K562 (cell line): ENCODE data around the gene PLOD1. TPM values are rescaled to one million over a fixed set of nuclear protein-coding genes. Genes with fewer than 3 reads are reported as not detected.

ENCODE experiments used
- ADNP ChIP-seq: fragments of 200-800 bp; sonication (Bioruptor generic); IDR thresholded peaks from 2 replicates; pipeline ENCODE4 v1.6.1; 2016; ENCODE audit warnings: missing genetic modification characterization, missing compliant biosample characterization
- EGR1 ChIP-seq: fragments of 450-650 bp; conservative IDR thresholded peaks from 2 replicates; pipeline ENCODE4 v1.6.1; 2017; ENCODE audit warnings: mild to moderate bottlenecking
- EP400 ChIP-seq: fragments of 450-650 bp; IDR thresholded peaks from 2 replicates; pipeline ENCODE4 v1.6.1; 2017; ENCODE audit warnings: antibody characterized with exemption, mild to moderate bottlenecking, moderate library complexity
- ESRRA ChIP-seq: fragments of 450-650 bp; IDR thresholded peaks from 2 replicates; pipeline ENCODE4 v1.6.1; 2014; ENCODE audit warnings: low read depth, mild to moderate bottlenecking, moderate library complexity, borderline replicate concordance
- GABPB1 ChIP-seq: sonication (generic); formaldehyde crosslinking; IDR thresholded peaks from 2 replicates; pipeline ENCODE4 v1.8.0; 2022; ENCODE audit warnings: mild to moderate bottlenecking, missing genetic modification reagents
- HCFC1 ChIP-seq: IDR thresholded peaks from 2 replicates; pipeline ENCODE4 v1.6.1; 2012; ENCODE audit warnings: low read depth, low read length, improper control_type of control experiment
- JUN ChIP-seq, 2 experiments: sonication (generic) in 1 of 2; formaldehyde crosslinking in 1 of 2; IDR thresholded peaks; 2 replicates each; pipeline versions ENCODE4 v1.6.1 to v1.8.0; 2012 to 2022; ENCODE audit warnings: borderline replicate concordance in 2 of 2, mild to moderate bottlenecking in 2 of 2, improper control_type of control experiment in 1 of 2, low read depth in 1 of 2, low read length in 1 of 2, missing genetic modification reagents in 1 of 2
- LCOR ChIP-seq: sonication (generic); formaldehyde crosslinking; IDR thresholded peaks from 2 replicates; pipeline ENCODE4 v1.8.0; 2022; ENCODE audit warnings: mild to moderate bottlenecking, missing genetic modification reagents
- NFYB ChIP-seq: IDR thresholded peaks from 2 replicates; pipeline ENCODE4 v1.6.1; 2011; ENCODE audit warnings: mild to moderate bottlenecking, moderate library complexity; ENCODE audit not compliant: insufficient read length; ENCODE audit errors: extremely low read depth
- POLR2A ChIP-seq: fragments of 450-650 bp; conservative IDR thresholded peaks from 2 replicates; pipeline ENCODE4 v1.6.1; 2016
- POU5F1 ChIP-seq: fragments of 150-350 bp; IDR thresholded peaks from 2 replicates; pipeline ENCODE4 v1.6.1; 2014; ENCODE audit warnings: borderline replicate concordance, low read length, low read depth, mild to moderate bottlenecking; ENCODE audit not compliant: partially characterized antibody
- SIRT6 ChIP-seq: IDR thresholded peaks from one replicate; pipeline ENCODE4 v1.6.1; 2012; ENCODE audit warnings: low read depth, mild to moderate bottlenecking, control low read depth, inconsistent platforms, low read length, moderate library complexity
- SMARCA5 ChIP-seq: fragments of 450-650 bp; IDR thresholded peaks from 2 replicates; pipeline ENCODE4 v1.6.1; 2016
- SP1 ChIP-seq: sonication (generic); formaldehyde crosslinking; IDR thresholded peaks from 2 replicates; pipeline ENCODE4 v1.8.1; 2022; ENCODE audit warnings: mild to moderate bottlenecking, missing genetic modification reagents
- TRIM28 ChIP-seq: fragments of 450-650 bp; IDR thresholded peaks from 2 replicates; pipeline ENCODE4 v1.6.1; 2017
- ZC3H8 ChIP-seq: fragments of 450-650 bp; IDR thresholded peaks from 2 replicates; pipeline ENCODE4 v1.6.1; 2017
- ZNF146 ChIP-seq: IDR thresholded peaks from one replicate; pipeline ENCODE4 v1.6.1; 2018; ENCODE audit warnings: missing compliant biosample characterization; ENCODE audit not compliant: unreplicated experiment
- polyA plus RNA-seq, 8 experiments: library from polyadenylated mRNA; depleted of rRNA in 4 of 8; stranded (reverse) in 5 of 8; unstranded in 3 of 8; fragments of >200 nt; fragmentation: Nextera tagmentation in 2 of 8; fragmentation: Illumina TruSeq in 1 of 8; extraction: Ambion mirVana in 2 of 8; extraction: Trizol in 1 of 8; gene quantifications; 2 replicates each; pipeline versions ENCODE4 v1.2.1 to v1.2.3, GENCODE V29; 2011 to 2014; ENCODE audit warnings: inconsistent platforms in 1 of 8, missing spikeins in 1 of 8
- total RNA-seq, 7 experiments: library from RNA; depleted of rRNA in 6 of 7; stranded (reverse); fragments of >200 nt in 6 of 7; fragmentation: Illumina TruSeq in 2 of 7; extraction: Trizol in 2 of 7; gene quantifications; 2 replicates each; pipeline versions ENCODE4 v1.2.1 to v1.2.3, GENCODE V29; 2011 to 2021; ENCODE audit warnings: low replicate concordance in 1 of 7
- TF ChIP-seq, protein P1 (sequence below): sonication (generic); IDR thresholded peaks from 2 replicates; pipeline ENCODE4 v1.6.1; 2016
- TF ChIP-seq, protein P2 (sequence below): fragments of 450-650 bp; formaldehyde crosslinking; IDR thresholded peaks from 2 replicates; pipeline ENCODE4 v1.4.0; 2022; ENCODE audit warnings: missing genetic modification characterization
- TF ChIP-seq, protein P3 (sequence below), 2 experiments: fragments of 200-800 bp in 1 of 2; sonication (Bioruptor generic) in 1 of 2; sonication (generic) in 1 of 2; formaldehyde crosslinking in 1 of 2; IDR thresholded peaks in 1 of 2; conservative IDR thresholded peaks in 1 of 2; 2 replicates each; pipeline versions ENCODE4 v1.5.0 to v1.6.1; 2016 to 2020; ENCODE audit warnings: missing compliant biosample characterization in 1 of 2, missing genetic modification characterization in 1 of 2, missing genetic modification reagents in 1 of 2
- TF ChIP-seq, protein P4 (sequence below): sonication (generic); formaldehyde crosslinking; IDR thresholded peaks from 2 replicates; pipeline ENCODE4 v1.9.0; 2022; ENCODE audit warnings: mild to moderate bottlenecking, missing genetic modification reagents
- TF ChIP-seq, protein P5 (sequence below): sonication (generic); formaldehyde crosslinking; IDR thresholded peaks from 2 replicates; pipeline ENCODE4 v1.8.1; 2023; ENCODE audit warnings: mild to moderate bottlenecking, missing genetic modification reagents

PLOD1 gene
- total and polyA plus RNA-seq, 9 of the 15 experiments (the other 6 are each of a cell fraction or from before 2014, with no cell fraction given) = 16.6 to 90.8 (median 52.7) TPM

DNA sequence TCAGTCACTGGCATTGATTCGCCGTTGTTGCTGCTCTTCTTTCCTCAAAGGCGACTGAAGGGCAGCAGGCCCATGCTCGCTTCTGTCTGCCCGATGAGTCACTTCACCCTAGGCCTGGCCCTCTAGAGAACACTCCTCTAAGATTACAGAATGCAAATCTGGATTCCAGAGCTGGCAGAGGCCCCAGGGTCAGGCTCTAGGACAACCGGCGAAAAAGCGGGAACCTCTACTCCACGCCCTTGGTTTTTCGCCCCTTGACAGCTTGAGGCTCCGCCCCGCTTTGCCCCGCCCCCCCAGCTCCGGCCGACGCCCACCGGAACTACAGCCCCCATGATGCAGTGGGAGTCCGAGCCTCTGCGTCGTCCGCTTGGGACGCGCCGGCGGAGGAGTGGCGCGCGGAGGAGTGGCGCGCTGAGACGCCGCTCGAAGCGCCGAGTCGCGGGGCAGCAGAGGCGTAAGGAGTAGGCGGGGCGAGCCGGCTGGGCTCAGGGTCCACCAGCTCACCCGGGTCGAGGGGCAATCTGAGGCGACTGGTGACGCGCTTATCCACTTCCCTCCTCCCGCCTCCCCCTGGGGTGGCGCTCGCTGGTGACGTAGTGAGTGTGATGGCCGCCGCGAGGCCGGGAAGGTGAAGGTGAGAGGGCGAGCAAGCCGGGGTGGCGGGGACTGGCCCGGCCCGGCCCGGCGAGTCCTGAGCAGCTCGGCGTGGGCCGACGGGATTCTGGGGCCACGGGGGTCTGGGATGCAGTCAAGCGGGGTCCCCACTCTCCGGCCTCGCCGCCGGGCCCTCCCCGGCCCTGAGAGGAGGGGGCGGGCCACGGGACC, 45.5 kb downstream of the PLOD1 start, which contains the start of gene MFN2 (continued):
- TF ChIP-seq, protein P1, sequence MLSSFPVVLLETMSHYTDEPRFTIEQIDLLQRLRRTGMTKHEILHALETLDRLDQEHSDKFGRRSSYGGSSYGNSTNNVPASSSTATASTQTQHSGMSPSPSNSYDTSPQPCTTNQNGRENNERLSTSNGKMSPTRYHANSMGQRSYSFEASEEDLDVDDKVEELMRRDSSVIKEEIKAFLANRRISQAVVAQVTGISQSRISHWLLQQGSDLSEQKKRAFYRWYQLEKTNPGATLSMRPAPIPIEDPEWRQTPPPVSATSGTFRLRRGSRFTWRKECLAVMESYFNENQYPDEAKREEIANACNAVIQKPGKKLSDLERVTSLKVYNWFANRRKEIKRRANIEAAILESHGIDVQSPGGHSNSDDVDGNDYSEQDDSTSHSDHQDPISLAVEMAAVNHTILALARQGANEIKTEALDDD = peak; percentile 9; the same call in 1 of the 2 replicates
- TF ChIP-seq ZNF146 (CRISPR knock-in tag) (no peak), ADNP (tag) (no peak), ESRRA (peak; percentile 98), GABPB1 (peak; percentile 89), JUN (IDR thresholded peaks at IDR 0.05; ENCODE audit: borderline replicate concordance, low read depth, low read length) (peak; percentile 61), JUN (CRISPR knock-in tag; IDR thresholded peaks at IDR 0.05; ENCODE audit: borderline replicate concordance) (no peak; the same call in 1 of the 2 replicates), NFYB (no peak), LCOR (CRISPR knock-in tag) (peak; percentile 72), HCFC1 (peak; percentile 96), SMARCA5 (no peak), ZC3H8 (no peak), EGR1 (peak; percentile 94), TRIM28 (peak; percentile 20; the same call in 1 of the 2 replicates), SIRT6 (no peak), EP400 (peak; percentile 94), SP1 (CRISPR knock-in tag) (peak; percentile 97), POU5F1 (no peak), POLR2A (peak; percentile 95)
- TF ChIP-seq, protein P2, sequence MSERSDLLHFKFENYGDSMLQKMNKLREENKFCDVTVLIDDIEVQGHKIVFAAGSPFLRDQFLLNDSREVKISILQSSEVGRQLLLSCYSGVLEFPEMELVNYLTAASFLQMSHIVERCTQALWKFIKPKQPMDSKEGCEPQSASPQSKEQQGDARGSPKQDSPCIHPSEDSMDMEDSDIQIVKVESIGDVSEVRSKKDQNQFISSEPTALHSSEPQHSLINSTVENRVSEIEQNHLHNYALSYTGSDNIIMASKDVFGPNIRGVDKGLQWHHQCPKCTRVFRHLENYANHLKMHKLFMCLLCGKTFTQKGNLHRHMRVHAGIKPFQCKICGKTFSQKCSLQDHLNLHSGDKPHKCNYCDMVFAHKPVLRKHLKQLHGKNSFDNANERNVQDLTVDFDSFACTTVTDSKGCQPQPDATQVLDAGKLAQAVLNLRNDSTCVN (CRISPR knock-in tag) = no peak
- TF ChIP-seq, protein P3, sequence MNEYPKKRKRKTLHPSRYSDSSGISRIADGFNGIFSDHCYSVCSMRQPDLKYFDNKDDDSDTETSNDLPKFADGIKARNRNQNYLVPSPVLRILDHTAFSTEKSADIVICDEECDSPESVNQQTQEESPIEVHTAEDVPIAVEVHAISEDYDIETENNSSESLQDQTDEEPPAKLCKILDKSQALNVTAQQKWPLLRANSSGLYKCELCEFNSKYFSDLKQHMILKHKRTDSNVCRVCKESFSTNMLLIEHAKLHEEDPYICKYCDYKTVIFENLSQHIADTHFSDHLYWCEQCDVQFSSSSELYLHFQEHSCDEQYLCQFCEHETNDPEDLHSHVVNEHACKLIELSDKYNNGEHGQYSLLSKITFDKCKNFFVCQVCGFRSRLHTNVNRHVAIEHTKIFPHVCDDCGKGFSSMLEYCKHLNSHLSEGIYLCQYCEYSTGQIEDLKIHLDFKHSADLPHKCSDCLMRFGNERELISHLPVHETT (CRISPR knock-in tag; conservative IDR thresholded peaks at IDR 0.05 in 1 of 2, IDR thresholded peaks at IDR 0.05 in 1 of 2) = peak in 1 of 2 experiments; percentile 62; a peak in 1 of 4 replicates
- TF ChIP-seq, protein P4, sequence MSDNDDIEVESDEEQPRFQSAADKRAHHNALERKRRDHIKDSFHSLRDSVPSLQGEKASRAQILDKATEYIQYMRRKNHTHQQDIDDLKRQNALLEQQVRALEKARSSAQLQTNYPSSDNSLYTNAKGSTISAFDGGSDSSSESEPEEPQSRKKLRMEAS (CRISPR knock-in tag) = peak; percentile 74
- TF ChIP-seq, protein P5, sequence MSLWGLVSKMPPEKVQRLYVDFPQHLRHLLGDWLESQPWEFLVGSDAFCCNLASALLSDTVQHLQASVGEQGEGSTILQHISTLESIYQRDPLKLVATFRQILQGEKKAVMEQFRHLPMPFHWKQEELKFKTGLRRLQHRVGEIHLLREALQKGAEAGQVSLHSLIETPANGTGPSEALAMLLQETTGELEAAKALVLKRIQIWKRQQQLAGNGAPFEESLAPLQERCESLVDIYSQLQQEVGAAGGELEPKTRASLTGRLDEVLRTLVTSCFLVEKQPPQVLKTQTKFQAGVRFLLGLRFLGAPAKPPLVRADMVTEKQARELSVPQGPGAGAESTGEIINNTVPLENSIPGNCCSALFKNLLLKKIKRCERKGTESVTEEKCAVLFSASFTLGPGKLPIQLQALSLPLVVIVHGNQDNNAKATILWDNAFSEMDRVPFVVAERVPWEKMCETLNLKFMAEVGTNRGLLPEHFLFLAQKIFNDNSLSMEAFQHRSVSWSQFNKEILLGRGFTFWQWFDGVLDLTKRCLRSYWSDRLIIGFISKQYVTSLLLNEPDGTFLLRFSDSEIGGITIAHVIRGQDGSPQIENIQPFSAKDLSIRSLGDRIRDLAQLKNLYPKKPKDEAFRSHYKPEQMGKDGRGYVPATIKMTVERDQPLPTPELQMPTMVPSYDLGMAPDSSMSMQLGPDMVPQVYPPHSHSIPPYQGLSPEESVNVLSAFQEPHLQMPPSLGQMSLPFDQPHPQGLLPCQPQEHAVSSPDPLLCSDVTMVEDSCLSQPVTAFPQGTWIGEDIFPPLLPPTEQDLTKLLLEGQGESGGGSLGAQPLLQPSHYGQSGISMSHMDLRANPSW (CRISPR knock-in tag) = no peak
